NCI-H2171 (cell line): ENCODE results near the gene BACE2.
"Not testable (repeated sequence)": the region's sequence is repeated elsewhere in the genome, so short reads cannot be mapped to it uniquely, and the experiment has no call there.

Experiments
- DNase-seq: peaks from one replicate; lab custom pipeline; 2025; lab: John Stamatoyannopoulos, UW

Gene BACE2

DNA sequence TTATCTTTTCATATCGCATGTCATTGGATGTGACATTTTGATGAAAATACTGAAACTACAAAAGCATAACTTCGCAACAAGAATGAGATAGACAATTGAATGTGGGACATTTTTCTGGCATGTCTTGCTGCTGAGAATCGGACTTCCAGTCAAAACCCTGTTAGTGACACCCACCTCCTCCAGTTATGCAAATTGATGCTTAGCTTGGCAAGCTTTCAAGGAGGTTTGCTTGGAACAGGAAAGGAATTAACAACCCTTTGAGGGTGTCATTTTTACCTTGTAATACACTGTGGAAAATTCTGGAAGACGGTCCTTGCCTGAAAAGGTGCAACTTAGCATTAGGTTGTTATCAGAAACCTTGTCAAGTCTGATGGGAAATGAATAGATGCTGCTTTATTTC is 109.9 kb downstream of the BACE2 start:
- no peak for DNase-seq

DNA sequence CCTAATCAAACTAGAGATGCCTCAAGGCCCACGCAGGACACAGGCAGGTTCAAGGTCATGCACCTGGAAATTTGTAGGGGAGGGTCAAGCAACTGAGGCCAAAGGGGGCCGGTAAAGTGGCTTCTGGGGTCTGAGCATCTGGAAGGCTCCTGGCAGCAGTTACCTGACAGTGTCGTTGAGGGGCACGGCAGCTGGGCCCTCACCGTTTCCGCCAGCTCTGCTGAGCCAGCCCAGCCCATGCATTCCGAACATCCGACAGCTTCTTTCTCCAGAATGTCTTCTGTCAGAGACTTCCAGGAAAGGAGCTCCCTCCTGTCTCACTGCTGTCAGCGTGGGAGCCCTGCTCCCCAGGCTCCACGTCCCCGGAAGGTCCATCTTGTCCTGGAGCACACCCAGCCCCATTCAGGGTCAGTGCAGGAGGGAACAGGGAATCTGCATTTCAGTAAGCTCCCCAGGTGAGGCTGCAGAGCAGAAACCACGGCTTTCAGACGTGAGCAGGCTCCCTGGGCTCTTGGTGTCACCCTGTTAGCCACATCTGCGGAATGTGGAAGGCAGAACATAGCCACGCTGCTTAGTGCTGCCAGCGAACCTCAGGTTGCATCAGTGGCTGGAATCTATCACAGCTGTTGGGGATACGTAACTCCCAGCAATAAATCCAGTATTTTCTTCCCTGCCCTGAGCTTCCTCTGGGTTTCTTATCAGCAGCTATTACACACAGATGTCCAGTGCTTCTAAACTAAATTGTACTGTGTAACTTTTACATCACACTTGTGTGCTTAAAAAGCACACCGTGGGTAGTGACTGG is 112.4 kb downstream of the BACE2 start:
- no peak for DNase-seq

DNA sequence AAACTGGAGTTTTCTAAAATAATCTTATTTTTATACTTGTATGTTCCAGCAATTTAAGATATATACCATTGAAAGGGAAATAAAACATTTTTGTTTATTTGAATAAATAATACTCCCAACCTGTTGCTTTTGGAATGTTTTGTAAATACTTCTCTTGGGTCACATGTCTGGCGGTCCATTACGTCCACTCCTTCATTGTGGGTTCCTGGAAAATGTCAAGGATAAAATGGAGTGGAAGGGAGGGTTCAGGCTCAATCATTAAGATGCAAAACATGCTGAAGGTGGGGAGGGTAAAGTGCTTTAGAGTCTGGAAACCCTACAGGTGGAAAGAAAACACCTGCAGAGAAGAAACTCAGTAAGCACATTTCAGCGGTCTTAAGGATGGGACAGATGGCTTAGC is 114.5 kb downstream of the BACE2 start:
- no peak for DNase-seq

DNA sequence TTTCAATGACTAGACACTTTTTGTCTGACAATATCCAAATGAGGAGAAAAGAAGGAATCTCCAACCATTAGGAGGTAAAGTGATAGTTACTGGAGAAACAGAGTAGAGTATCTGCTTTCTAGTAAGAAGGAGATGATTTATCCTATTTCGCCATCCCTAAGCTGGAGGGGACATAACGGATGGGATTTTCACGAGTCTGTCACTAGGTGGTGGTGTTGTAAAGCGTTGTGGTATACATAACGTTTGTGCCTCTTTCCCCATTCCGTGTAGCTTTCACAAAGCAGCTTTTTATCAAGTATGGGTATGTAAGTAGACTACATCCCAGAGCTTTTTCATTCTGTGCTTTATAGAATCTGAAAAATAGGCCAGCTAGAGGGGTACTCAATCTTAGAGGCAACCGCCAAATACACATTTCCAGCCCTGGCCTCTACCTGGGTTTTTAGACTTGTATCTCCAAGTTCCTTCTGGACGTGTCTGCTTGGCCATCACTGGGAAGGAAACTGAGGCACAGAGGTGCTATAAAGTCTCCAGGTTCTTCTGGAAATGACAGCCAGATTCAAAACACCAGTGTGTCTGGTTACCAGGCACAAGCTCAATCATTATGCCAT is 115.4 kb downstream of the BACE2 start:
- DNase-seq: peak; percentile 19

DNA sequence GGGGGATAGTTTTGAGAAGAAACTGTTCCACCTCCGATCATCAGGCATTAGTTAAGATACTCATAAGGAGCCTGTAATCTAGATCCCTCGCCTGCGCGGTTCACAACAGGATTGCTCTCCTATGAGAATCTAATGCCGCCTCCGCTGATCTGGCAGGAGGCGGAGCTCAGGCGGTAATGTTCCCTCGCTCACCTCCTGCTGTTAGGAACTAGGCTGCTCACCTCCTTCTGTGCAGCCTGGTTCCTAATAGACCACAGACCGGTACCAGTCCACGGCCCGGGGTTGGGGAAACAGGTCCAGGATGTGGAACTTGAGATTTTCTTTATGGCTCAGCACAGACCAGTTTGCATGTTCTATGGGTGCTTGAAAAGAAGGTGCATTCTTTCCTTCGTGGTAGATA is 121.5 kb downstream of the BACE2 start:
- DNase-seq: no peak

DNA sequence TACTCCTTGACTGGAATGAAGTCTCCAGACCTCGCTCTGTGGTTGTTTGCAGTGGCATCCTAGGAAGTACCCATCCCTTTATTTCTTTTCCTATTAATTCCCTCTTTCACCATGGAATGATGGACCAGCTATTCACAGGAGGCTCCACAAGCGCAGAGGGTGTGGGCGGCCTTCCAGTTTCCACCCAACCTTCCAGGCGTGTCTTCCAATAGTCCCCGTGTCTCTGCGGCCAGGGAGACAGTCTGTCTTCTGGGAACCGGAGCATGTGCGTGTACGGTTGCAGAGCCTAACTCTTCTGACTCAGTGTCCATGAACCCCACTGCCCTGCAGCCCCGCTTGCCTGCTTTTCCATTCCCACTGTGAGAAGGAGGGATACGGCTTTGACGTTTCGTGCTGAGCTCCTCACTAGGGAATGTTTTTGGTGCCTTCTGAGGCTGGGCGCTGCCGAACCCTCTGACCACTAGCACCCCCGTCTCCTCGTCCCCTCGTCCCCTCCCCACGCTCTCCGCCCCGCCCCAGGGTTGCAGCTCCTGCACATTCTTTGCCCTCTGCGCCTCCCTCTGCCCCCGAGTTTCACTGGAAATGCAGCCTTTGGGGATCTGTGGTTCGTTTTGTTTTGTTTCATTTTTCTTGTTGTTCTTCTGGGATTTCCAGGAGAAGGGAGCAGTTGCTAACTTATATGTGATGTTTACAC is 122.3 kb downstream of the BACE2 start:
- DNase-seq: no peak

DNA sequence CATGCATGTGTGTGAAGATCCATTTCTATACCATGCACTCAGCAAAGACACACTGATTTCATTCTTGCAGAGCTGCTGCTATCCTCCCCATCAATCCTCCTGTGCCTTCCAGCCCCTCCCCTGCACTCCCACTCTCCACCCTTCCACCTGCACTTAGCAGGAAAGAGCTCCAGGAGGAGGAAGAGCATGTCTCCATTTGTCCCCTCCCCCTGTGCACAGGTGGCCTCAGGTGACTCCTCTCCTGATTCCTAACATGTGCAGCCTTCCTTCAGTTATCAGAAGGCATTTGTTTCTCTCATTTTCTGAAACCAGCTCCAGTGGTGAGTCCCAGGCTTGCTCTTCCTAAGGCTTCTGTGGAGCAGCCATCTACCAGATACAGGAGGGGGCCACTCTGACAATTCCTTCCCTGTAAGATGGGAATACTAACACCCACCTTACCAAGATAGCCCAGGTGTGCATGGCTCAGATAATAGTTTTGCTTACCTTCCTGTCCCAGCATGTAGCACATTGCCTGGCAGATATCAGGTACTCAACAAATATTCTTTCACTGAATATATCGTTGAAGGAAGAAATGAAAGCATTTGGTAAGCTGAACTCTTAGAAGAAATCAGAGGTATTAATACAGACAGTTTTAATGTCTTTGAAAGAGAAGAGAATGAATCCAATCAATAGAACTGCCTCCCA is 126.7 kb downstream of the BACE2 start:
- DNase-seq: no peak

DNA sequence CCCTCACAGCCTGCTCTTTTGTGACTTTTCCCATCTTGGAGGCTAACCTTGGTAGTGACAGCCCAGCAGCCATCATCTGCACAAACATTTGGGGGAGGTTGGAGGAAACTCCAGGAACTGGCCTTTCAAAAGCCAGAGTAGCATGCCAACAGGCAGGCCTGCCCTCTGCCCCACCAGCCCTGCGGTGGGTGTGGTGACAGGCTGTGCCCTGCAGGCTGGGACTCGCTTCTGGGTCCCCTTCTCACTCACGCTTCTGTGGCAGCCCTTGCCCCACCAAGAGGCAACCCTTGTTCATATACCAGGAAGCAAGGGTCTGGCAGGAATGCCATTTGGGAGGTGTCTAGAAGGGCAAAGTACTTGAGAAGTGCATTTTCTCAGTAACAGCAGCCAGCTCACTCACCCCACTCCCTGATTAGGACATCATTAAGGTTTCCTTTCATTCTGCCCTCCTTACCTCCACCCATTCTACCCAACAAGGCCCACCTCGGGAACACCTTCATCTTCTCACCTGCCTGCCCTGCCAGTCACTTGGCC is 127.8 kb downstream of the BACE2 start:
- DNase-seq: no peak

DNA sequence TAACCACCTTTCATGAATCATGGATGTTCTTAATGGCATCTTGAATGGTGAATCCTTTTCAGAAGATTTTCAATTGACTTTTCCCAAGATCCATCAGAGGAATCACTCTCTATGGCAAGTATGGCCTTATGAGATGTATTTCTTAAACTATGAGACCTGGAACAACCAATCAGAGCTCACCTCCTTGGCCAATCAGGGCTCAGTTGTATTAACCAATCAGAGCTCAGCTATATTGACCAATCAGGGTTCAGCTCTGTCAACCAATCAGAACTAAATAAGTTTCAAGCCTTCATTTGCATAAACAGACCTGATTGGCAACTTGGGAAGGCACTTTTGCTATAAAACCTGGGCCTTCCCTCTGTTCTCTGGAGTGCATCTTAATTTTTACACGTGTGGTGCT is 135.0 kb downstream of the BACE2 start:
- no peak for DNase-seq

DNA sequence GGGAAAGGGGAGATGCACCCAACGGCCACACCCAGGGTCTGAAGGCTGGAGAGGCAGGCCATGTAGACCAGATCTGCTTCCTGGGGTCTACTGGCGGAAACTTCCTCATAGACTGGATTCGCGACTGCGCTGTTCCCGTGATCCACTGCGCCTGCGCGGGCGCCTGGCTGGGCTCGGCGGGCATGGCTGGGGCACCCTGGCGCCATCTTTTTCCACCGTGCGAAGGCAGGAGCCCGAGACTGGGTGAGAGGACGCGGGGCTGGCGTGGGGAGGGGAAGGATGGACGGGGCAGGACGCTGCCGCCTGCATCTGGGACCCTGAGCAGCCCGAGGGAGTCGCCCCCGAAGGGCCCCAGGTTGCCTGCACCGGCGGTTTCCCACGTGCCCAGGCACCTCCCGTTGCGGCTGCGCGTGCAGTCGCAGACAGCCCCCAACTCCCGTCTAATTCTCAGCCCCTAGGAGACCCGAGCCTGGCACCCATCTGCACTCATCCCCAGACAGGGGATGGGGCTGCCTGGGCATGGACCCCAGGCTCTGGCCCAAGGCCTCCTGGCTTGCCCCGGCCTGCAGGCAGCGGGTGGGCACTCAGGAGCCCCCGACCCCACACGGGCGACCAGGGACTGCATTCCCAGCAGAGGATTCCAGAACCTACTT is 136.2 kb downstream of the BACE2 start:
- no peak for DNase-seq

DNA sequence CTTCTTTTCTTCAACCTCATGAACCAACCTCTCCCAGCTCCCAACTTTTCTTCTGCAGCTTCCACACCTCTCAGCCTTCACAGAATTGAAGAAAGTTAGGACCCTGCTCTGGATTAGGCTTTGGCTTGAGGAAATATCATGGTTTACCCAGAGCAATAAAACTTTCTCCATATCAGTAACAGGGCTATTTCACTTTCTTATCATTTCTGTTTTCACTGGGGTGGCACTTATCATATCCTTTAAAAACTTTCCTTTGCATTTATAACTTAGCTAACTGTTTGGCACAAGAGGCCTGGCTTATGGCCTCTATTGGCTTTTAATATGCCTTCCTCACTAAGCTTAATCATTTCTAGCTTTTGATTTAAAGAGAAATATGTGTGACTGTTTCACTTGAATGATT is 139.3 kb downstream of the BACE2 start:
- no peak for DNase-seq

DNA sequence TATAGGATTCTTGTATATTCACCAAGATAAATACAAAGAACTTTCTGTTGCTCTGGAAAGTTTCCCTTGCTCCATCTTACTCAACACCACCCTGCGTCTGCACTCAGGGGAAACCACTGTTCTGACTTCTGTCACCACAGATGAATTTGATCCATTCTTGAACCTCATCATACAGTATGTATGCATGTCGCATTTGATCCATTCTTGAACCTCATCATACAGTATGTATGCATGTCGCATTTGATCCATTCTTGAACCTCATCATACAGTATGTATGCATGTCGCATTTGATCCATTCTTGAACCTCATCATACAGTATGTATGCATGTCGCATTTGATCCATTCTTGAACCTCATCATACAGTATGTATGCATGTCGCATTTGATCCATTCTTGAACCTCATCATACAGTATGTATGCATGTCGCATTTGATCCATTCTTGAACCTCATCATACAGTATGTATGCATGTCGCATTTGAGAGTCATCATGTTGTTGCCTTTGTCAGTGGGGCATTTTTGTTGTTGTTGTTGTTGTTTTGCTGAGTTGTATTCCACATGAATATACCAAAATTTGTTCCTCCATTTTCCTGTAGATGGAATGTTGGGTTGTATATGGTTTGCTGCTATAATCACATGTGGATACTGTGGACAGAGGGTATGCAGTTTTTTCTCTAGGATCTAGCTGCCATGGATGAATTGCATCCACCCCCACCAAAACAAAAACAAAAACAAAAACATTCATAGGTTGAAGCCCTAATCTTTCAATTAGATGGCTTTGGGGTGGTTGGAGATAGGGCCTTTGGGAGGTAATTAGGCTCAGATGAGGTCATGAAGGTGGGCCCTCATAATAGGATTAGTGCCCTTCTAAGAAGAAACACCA is 145.6 kb downstream of the BACE2 start:
- not testable (repeated sequence) for DNase-seq

DNA sequence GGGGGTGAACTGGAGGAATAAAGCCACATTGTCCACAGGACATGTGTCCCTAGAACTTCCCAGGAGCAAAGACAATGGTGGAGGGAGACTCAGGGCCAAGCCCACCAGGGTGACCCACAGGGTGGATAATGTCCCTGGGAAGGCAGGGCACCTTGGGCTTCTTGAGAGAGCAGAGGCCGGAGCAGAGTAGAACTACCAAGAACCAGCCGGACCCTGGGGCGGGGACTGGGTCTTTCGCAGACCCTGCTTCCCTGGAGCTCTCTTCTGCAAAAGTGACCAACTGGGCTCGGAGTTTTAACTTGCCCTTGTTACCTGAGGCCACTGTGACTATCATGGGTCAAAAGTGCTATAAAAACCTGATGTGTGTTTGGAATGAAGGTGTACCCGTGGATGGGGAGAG is 147.8 kb downstream of the BACE2 start:
- no peak for DNase-seq

DNA sequence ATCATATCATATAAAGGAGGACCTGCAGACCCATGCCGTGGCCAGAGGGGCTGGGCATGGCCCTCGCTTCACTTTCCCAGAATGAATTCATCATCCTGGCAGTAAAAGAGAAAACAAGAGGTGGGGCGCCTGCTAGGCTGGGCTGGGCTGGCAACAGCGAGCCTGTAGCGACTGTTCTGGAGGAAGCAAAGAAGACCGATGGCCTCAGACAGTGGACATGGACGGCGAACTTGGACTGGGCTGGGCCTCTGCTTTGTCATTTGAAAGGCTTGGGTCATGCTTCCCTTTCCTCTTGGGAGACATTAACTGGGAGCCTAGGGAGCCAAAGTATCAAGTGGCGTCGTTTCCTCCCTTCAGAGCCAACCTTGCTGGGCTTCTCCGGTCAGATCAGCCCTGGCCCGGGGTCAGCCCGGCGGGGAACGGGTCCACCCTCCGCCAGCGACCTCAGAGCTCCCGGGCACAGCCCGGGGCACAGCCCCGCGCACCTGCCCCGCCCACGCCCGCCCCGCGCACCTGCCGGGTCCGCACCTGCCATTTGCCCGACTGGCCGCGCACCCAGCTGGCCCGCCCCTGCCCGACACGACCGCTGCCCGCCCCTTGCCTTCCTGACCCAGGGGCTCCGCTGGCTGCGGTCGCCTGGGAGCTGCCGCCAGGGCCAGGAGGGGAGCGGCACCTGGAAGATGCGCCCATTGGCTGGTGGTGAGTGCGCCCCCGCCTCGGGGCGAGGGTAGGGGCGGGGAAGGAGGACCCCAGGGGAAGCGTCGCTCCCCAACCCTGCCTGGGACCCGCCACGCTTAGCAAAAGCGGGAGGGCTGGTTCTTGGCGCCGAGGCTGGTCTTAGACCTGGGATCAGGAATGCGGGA is 148.5 kb downstream of the BACE2 start, which contains the start of gene FAM3B:
TSS of gene FAM3B (plus strand) at position 602 of the 863 bp plus-strand sequence. CDS start at position 681, 79 bp downstream.
- no peak for DNase-seq

DNA sequence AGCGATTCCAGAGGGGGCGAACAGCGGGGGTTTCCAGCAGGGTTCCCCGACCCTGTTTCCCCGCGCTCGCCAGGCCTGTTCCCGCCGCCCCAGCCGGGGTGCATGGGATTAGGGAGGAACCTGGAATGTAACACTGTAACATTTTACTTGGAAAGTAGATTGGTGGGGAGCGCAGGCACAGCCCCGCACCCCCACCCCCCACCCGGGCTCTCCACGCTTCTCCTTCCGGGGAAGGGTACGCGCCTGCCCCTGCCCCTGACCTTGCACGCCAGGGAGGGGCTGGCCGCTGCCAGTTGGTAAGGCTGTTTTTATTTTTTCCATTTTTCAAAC is 149.1 kb downstream of the BACE2 start:
- DNase-seq: no peak

DNA sequence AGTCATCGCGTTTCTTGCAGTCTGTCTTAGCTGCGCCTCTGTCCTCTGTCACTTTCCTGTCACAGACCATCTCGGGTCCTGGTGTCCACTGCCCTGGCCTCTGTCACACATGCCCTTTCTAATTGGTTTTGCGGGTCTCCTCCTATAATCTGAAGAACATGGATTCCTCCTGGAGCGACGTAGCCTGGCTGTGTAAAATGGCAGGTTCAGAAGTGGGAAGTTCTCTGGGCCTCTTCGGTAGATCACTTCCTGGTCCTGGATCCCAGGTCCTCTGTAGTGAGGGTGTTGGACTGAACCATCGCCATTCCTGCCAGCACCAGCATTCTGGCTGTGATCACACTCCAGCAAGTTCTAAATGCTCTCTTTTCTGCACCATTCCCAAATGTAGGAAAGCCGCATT is 149.5 kb downstream of the BACE2 start:
- DNase-seq: no peak

DNA sequence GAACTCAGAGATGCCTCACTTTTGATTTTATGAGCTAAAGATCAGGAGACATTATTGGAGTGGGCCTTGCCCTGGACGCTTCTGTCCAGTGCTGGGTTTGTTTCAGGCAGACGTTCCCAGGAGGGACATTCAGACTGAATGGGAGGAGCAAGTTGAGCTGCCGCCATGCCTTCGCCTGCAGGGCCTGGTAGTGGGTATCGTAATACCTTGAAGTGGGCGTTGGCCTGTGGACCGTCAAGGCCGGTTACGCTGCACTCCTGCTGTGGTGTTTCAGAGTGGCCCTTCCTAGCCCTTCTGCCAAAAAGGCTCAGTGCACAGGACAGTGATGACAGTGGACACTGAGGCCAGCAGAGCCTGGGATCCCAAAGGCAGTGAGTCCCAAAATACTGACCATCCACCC is 150.3 kb downstream of the BACE2 start:
- no peak for DNase-seq

DNA sequence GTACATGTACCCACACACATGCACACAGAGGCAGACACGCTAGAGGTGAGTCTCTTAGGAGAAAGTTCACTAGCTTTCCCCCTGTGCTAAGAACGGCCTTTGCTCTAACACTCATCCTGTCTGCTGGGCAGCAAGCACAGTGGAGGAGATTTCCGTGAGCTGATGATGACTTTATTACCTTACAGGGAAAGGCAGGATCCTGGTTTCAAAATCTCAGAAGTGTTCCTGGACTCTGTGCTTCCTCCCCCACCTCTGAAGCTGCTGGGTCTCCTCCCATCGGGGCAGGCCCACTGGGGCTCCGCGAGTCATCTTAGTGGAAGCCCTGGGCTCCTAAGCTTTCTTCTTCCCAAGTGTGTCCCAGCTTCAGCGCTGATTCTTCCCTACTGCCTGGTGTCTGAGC is 151.3 kb downstream of the BACE2 start:
- no peak for DNase-seq

DNA sequence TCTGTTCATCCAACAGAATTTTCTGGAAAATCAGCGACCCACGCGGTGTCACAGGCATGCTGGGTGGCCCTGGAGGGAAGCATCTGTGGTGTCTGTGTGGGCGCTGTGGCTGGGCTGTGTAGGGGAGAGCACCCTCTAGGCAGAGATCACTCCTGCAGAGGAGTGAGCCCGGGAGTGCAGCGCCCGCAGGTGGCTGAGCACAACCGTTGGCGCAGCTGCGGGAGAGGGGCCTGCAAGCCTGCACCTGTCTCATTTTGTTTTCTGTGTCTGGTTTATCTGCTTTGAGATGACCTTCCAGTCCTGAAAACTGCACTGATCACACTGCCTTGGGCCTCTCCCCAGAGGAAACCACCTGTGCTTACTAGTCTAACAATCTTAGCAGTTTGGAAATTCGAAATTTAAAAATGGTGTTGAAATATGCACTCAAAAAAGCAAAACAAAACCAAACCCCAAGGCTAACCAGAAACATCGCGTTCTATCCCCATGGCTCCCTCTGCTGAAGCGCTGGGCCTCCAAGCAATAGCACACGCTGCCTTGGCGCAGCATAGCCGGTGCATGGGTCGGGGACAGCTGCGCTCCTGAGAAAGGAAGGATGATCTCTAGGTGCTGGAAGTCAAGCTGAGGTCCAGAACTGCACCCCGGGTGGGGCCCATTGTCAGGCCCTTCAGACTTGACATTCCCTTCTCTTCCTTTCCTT is 153.4 kb downstream of the BACE2 start:
- DNase-seq: no peak
